ENCODE measurements around the gene HK2.

Gene HK2

DNA sequence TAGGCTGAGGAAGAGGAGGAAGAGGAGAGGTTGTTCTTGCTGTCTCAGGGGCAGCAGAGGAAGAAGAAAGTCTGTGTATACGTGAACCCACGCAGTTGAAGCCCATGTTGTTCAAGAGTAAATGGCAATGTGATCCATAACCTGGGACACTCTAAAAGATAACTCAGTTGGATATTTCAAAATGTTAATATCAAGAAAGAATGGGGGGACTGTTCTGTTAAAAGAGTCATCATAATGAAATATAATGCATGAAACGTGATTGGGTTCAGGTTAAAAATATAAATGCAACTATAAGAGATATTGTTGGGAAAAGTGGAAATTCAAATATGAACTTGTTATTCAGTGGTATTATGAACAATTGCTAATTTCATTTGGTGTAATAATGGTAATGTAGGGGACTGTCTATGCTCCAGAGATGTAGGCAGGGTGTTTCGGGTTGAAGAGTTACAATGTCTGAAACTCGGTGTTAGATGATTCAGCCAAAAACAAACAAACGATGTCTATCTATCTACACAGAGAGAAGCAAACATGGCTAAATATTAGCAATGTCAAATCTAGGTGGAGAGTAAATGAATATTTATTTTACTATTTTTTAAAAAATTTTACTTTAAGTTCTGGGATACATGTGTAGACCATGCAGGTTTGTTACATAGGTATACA, 103.4 kb downstream of the HK2 start:
- DNase-seq (ENCODE audit: low spot score), result no peak

DNA sequence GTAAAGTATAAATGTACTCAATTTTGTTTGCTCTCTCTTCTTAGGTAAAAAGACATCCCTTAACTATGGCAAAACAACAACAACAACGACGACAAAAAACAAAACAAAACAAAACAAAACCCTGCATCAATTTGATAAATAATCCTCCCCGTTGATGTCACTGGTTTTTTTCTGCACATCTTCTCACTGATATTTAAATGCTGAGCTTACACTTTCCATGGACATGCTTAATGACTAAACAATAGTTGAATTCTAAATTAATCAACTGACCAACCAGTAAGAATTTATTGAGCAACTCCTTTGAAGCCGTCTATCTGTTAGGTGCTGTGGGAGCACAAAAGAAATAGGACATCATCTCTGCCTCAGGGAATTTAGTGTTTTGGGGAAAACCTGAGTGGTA, 104.3 kb downstream of the HK2 start:
- DNase-seq (ENCODE audit: low spot score), result no peak

DNA sequence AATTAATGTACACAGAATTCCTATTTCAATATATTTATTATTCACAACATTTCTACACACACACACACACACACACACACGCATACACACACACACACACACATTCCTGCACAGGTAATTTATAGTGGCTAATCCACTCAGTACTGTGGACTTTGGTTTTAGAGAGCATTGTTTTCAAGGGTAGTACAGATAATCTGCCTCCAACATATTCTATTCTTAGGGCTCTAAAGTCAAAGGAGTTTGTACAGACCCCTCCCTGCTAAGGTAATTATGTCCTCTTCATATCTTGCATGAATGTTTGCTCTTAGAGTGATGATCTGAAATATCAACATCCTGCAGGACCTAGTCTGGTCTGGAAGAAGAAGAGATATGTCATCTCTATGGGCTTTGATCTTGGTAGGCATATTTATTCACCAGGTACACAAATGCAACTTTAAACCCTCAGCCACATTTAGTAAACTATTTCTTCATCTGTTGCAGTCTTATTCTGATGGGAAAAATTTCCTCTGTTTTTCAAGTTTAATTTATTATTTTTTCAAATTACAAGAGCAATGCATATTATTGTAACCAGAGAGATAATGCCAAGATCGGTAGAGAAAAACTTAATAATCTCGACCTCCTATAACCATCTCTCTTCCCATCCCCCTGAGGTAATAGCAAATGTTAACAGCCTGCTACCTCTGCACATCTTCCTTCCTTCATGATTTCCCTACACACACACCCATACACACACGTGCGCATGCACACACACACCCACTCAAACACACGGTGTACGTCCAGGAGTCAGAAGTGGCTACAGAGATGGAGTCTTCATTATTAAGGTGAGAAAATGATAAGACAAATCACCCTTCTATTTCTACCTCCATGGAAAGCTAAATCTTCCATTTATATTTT, 106.2 kb downstream of the HK2 start:
- no peak for DNase-seq (ENCODE audit: low spot score)

DNA sequence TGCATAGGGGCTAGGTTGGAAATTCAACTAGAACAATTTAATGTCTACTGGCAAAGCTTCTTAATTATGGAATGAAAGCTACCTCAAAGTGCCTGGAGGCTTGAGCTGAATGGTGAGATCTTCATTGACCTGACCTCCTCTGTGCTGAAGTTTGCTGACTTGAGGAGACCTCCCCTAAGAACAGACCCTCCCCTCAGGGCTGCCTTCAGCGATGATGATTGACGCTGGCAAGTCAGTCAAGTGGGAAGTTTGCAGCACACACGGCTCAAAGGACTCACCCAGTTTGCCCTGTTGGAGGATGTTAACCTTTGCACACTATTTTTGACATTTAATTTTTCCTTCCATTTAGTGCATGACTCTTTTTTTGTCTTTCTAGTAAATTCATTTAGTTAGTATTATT, 107.4 kb downstream of the HK2 start:
- no peak for DNase-seq (ENCODE audit: low spot score)

DNA sequence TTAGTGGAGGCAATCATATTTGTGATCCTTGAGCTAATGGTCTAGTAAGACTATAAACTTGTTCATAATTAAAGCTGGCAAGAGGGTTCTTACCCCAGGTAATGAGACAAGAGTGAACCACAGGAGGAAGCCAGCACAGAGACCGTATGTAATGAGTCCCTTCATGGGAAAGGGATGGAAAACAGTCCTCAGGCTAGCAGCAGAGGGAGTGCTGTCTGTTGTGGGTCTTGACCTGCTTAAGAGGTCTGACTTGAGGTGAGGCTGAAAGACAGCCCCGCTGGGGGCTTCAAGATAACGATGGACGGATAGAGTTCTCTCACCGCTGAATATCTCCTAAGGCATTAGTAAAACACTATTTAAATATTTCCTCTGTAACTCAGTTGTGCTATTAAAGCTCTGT, 108.3 kb downstream of the HK2 start:
- DNase-seq (ENCODE audit: low spot score), result no peak
